Breast epithelium (tissue), 3 donors: ENCODE measurements around the gene ARHGEF19.

Experiments used
- POLR2A ChIP-seq: fragments of 450-650 bp; IDR thresholded peaks from one replicate; pipeline ENCODE4 v1.6.1; 2016; ENCODE audit warnings: antibody characterized with exemption, mild to moderate bottlenecking, moderate library complexity
- POLR2AphosphoS5 ChIP-seq, 3 donors: sonication (generic); formaldehyde crosslinking; IDR thresholded peaks; one replicate each; pipeline ENCODE4 v1.6.1; 2017; ENCODE audit warnings: antibody characterized with exemption in 3 of 3
- TF ChIP-seq, protein P1 (sequence below), 3 donors: fragments of 450-650 bp; IDR thresholded peaks; one replicate each; pipeline ENCODE4 v1.5.1; 2016 to 2017; ENCODE audit warnings: antibody characterized with exemption in 3 of 3, mild to moderate bottlenecking in 3 of 3, moderate library complexity in 3 of 3

DNA sequence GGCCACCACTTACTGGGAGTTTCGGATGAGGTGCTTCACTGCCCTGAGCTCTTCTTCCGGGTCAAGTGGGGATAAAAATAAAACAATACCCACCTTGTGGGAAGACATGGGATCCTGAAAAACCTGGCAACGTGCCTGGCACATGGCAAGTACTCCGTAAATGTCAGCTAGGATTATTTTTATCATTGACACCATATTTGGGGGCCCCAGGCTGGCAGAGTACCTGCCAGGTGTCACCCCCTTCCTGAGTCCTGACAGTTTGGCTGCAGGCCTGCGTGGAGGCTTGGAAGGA lies 47.4 kb downstream of the ARHGEF19 start:
- TF ChIP-seq, protein P1, sequence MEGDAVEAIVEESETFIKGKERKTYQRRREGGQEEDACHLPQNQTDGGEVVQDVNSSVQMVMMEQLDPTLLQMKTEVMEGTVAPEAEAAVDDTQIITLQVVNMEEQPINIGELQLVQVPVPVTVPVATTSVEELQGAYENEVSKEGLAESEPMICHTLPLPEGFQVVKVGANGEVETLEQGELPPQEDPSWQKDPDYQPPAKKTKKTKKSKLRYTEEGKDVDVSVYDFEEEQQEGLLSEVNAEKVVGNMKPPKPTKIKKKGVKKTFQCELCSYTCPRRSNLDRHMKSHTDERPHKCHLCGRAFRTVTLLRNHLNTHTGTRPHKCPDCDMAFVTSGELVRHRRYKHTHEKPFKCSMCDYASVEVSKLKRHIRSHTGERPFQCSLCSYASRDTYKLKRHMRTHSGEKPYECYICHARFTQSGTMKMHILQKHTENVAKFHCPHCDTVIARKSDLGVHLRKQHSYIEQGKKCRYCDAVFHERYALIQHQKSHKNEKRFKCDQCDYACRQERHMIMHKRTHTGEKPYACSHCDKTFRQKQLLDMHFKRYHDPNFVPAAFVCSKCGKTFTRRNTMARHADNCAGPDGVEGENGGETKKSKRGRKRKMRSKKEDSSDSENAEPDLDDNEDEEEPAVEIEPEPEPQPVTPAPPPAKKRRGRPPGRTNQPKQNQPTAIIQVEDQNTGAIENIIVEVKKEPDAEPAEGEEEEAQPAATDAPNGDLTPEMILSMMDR (IDR thresholded peaks at IDR 0.05): no peak
- no peak for TF ChIP-seq POLR2A
- TF ChIP-seq POLR2AphosphoS5 (IDR thresholded peaks at IDR 0.05): no peak
